B cell (primary cell): ENCODE results near the gene SWT1. TPM values are rescaled to one million over a fixed set of nuclear protein-coding genes. Genes with fewer than 3 reads are reported as not detected.
"Not testable (repeated sequence)": the region's sequence is repeated elsewhere in the genome, so short reads cannot be mapped to it uniquely, and the experiment has no call there.

Experiments
- ATAC-seq: fragments of 200-7000 bp; cut with Tn5 transposase; one replicate; pipeline ENCODE4 v1.10.0; 2021; ENCODE audit warnings: low read depth, mild to moderate bottlenecking, moderate number of reproducible peaks, moderate library complexity
- CTCF ChIA-PET: fragments of 350-600 bp; sonication (Branson Sonifier 250); formaldehyde crosslinking; loops from one replicate; lab custom pipeline; 2021; ENCODE audit warnings: antibody characterized with exemption, inconsistent platforms; lab: Charles Lee
- POLR2A ChIA-PET: fragments of 350-600 bp; sonication (Branson Sonifier 250); formaldehyde crosslinking; loops from one replicate; lab custom pipeline; 2021; ENCODE audit warnings: antibody characterized with exemption; lab: Charles Lee
- DNase-seq: peaks from one replicate; pipeline ENCODE4 v3.0.0; 2013
- H2AFZ ChIP-seq: 2 replicates; pipeline ENCODE4 v1.6.1; 2012; ENCODE audit warnings: mild to moderate bottlenecking, low read depth, low read length; ENCODE audit not compliant: insufficient read depth, poor library complexity, severe bottlenecking
- H3K27ac ChIP-seq, 2 donors: 1 replicate in 1 of 2; 2 replicates in 1 of 2; pipeline ENCODE4 v1.5.1; 2012 to 2013; ENCODE audit warnings: low read length in 2 of 2, mild to moderate bottlenecking in 2 of 2, moderate library complexity in 1 of 2
- H3K27me3 ChIP-seq, 4 experiments: fragments of 200-600 bp in 1 of 4; sonication (generic) in 1 of 4; replicated peaks in 1 of 4; 1 replicate in 2 of 4; 2 replicates in 2 of 4; pipeline versions ENCODE4 v1.6.1 to v1.7.0; 2013 to 2016; ENCODE audit warnings: low read length in 3 of 4, mild to moderate bottlenecking in 2 of 4, mixed read lengths in 1 of 4, moderate library complexity in 1 of 4; ENCODE audit not compliant: insufficient read depth in 4 of 4, control insufficient read depth in 3 of 4; ENCODE audit errors: control extremely low read depth in 1 of 4
- H3K36me3 ChIP-seq, 2 experiments: replicated peaks in 1 of 2; 1 replicate in 1 of 2; 2 replicates in 1 of 2; pipeline versions ENCODE4 v1.6.1 to v1.7.1; 2013; ENCODE audit warnings: low read length in 1 of 2; ENCODE audit not compliant: insufficient read depth in 2 of 2, control insufficient read depth in 1 of 2; ENCODE audit errors: control extremely low read depth in 1 of 2, extremely low read depth in 1 of 2
- H3K4me1 ChIP-seq, 2 donors: fragments of 200-600 bp in 1 of 2; sonication (generic) in 1 of 2; 1 replicate in 1 of 2; 2 replicates in 1 of 2; pipeline versions ENCODE4 v1.5.1 to v1.6.1; 2013 to 2017; ENCODE audit warnings: low read length in 2 of 2; ENCODE audit not compliant: control insufficient read depth in 2 of 2, insufficient read depth in 2 of 2
- H3K4me2 ChIP-seq: replicated peaks from 2 replicates; pipeline ENCODE3; 2012; ENCODE audit warnings: mild to moderate bottlenecking, low read depth, low read length; ENCODE audit not compliant: poor library complexity, severe bottlenecking
- H3K4me3 ChIP-seq, 5 experiments: fragments of 200-600 bp in 1 of 5; sonication (generic) in 1 of 5; 1 replicate in 3 of 5; 2 replicates in 2 of 5; pipeline versions ENCODE4 v1.5.1 to v1.7.0; 2011 to 2016; ENCODE audit warnings: low read length in 4 of 5, mild to moderate bottlenecking in 4 of 5, low read depth in 2 of 5, control low read depth in 1 of 5, moderate library complexity in 1 of 5; ENCODE audit not compliant: insufficient read depth in 1 of 5; ENCODE audit errors: control extremely low read depth in 1 of 5, extremely low read depth in 1 of 5
- H3K79me2 ChIP-seq: fragments of 200-600 bp; sonication (generic); one replicate; pipeline ENCODE4 v1.6.0; 2016; ENCODE audit warnings: low read length; ENCODE audit not compliant: control insufficient read depth, insufficient read depth
- H3K9ac ChIP-seq: fragments of 200-600 bp; sonication (generic); 2 replicates; pipeline ENCODE4 v1.6.1; 2017; ENCODE audit warnings: mild to moderate bottlenecking, low read length, moderate library complexity
- H3K9me3 ChIP-seq, 3 donors: one replicate each; pipeline versions ENCODE4 v1.6.1 to v1.7.1; 2013; ENCODE audit warnings: low read length in 2 of 3; ENCODE audit not compliant: control insufficient read depth in 2 of 3, insufficient read depth in 1 of 3; ENCODE audit errors: control extremely low read depth in 1 of 3
- H4K20me1 ChIP-seq: 2 replicates; pipeline ENCODE4 v1.6.0; 2012; ENCODE audit warnings: mild to moderate bottlenecking, low read length; ENCODE audit not compliant: insufficient read depth, control insufficient read depth, poor library complexity, severe bottlenecking
- H3K27ac Mint-ChIP-seq: one replicate; pipeline ENCODE4 v1.8.0; 2021; ENCODE audit warnings: mixed read lengths
- H3K27me3 Mint-ChIP-seq: one replicate; pipeline ENCODE4 v1.8.0; 2021; ENCODE audit warnings: mixed read lengths
- H3K4me1 Mint-ChIP-seq: one replicate; pipeline ENCODE4 v1.8.0; 2021; ENCODE audit warnings: mixed read lengths
- H3K4me3 Mint-ChIP-seq: one replicate; pipeline ENCODE4 v1.8.0; 2021; ENCODE audit warnings: mixed read lengths
- H3K9me3 Mint-ChIP-seq: one replicate; pipeline ENCODE4 v1.8.0; 2022; ENCODE audit warnings: mixed read lengths; ENCODE audit not compliant: insufficient read depth
- EZH2 ChIP-seq: IDR thresholded peaks from 2 replicates; pipeline ENCODE4 v1.6.1; 2012; ENCODE audit warnings: borderline replicate concordance, low read depth, mild to moderate bottlenecking, moderate library complexity, low read length; ENCODE audit not compliant: insufficient read depth, poor library complexity, severe bottlenecking
- WGBS: methylation state at CpG from one replicate; pipeline ENCODE4 v1.1.5; 2013; ENCODE audit warnings: missing lambda C conversion rate; ENCODE audit not compliant: insufficient coverage; 5-methylcytosine and 5-hydroxymethylcytosine counted together
- intact Hi-C: fragments of 100-400 bp; cut with micrococcal nuclease; formaldehyde crosslinking; loops from one replicate; pipeline ENCODE4 v1.10.0; 2022
- polyA plus RNA-seq: library from polyadenylated mRNA; depleted of rRNA; stranded (reverse); fragments of >200 nt; gene quantifications from 2 replicates; pipeline ENCODE4 v1.2.3, GENCODE V29; 2012
- total RNA-seq, 2 donors: library from RNA; stranded (reverse); fragments of 120-200 nt in 1 of 2; gene quantifications; 1 replicate in 1 of 2; 2 replicates in 1 of 2; pipeline versions ENCODE4 v1.2.3 to v1.2.4, GENCODE V29; 2013 to 2022
- TF ChIP-seq, protein P1 (sequence below): fragments of 200-600 bp; IDR thresholded peaks from one replicate; pipeline ENCODE4 v1.8.0; 2022; ENCODE audit warnings: antibody characterized with exemption, mild to moderate bottlenecking

SWT1 gene
- total and polyA plus RNA-seq, 2 donors (not counting 1 experiment from before 2014, with no cell fraction given): 2.1 to 8.5 TPM

DNA sequence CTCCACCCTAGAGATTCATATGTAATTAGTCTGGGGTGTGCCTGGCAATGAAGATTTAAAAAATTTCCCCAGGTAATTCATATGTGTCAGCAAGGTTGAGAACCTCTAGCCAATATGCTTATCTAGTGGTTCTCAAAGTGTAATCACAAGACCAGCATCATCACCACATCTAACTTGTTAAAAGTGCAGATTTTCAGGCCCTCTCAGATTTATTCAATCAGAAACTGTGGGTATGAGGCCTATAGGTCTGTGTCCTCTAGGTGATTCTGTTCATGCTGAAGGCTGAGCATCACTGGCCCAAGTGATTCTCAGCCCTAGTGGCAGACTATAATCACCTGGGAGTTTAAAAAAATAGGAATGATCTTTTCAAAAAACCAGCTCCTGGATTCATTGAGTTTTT, 75.9 kb downstream of the SWT1 start:
- H3K9me3 Mint-ChIP-seq: no peaks in the 10 kb centered on the region
- Histone ChIP-seq H3K9ac (no peak overlapping the region), H3K79me2 (no peaks in the 10 kb centered on the region), H2AFZ (no peak overlapping the region), H3K27ac (no peak overlapping the region), H3K4me3 (no peak overlapping the region), H3K36me3 (peaks cover 0 to 12% of the 10 kb centered on the region in 2 experiments), H3K4me2 (no peak overlapping the region), H3K9me3 (no peaks in the 10 kb centered on the region), H4K20me1 (no peaks in the 10 kb centered on the region), H3K4me1 (no peaks in the 10 kb centered on the region), H3K27me3 (no peaks in the 10 kb centered on the region)
- H3K27me3 Mint-ChIP-seq: no peaks in the 10 kb centered on the region
- CTCF ChIA-PET: no interaction called here
- intact Hi-C loops: no loop called here
- POLR2A ChIA-PET: no interaction called here
- no peaks in the 10 kb centered on the region for H3K4me1 Mint-ChIP-seq
- H3K27ac Mint-ChIP-seq: no peak overlapping the region
- ATAC-seq (no peak), DNase-seq (no peak)
- TF ChIP-seq EZH2: no peak
- TF ChIP-seq, protein P1, sequence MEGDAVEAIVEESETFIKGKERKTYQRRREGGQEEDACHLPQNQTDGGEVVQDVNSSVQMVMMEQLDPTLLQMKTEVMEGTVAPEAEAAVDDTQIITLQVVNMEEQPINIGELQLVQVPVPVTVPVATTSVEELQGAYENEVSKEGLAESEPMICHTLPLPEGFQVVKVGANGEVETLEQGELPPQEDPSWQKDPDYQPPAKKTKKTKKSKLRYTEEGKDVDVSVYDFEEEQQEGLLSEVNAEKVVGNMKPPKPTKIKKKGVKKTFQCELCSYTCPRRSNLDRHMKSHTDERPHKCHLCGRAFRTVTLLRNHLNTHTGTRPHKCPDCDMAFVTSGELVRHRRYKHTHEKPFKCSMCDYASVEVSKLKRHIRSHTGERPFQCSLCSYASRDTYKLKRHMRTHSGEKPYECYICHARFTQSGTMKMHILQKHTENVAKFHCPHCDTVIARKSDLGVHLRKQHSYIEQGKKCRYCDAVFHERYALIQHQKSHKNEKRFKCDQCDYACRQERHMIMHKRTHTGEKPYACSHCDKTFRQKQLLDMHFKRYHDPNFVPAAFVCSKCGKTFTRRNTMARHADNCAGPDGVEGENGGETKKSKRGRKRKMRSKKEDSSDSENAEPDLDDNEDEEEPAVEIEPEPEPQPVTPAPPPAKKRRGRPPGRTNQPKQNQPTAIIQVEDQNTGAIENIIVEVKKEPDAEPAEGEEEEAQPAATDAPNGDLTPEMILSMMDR: no peak
- no peak overlapping the region for H3K4me3 Mint-ChIP-seq

GRCh38 chr1:185234183-185234582, 77.2 kb downstream of the SWT1 start:
- H3K27ac Mint-ChIP-seq, H3K9ac ChIP-seq, intact Hi-C loops, DNase-seq, H3K4me3 Mint-ChIP-seq, H4K20me1 ChIP-seq, CTCF ChIA-PET, H3K27me3 Mint-ChIP-seq, H3K27me3 ChIP-seq, H3K4me2 ChIP-seq, H3K9me3 ChIP-seq, H3K9me3 Mint-ChIP-seq, H3K79me2 ChIP-seq, H3K4me1 Mint-ChIP-seq, H3K4me1 ChIP-seq, POLR2A ChIA-PET, H3K27ac ChIP-seq, ATAC-seq, H2AFZ ChIP-seq, H3K4me3 ChIP-seq: not testable (repeated sequence)
- no CpG with 5 or more reads among the region's 1 CpG for WGBS
- H3K36me3 ChIP-seq: peaks cover 0 to 12% of the 10 kb centered on the region in 2 experiments

DNA sequence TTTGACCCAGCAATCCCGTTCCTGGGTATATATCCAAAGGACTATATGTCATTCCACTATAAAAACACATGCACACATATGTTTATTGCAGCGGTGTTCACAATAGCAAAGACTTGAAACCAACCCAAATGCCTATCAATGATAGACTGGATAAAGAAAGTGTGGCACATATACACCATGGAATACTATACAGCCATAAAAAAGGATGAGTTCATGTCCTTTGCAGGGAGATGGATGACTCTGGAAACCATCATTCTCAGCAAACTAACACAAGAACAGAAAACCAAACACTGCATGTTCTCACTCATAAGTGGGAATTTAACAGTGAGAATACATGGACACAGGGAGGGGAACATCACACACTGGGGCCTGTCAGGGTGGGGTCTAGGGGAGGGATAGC, 80.2 kb downstream of the SWT1 start:
- H2AFZ ChIP-seq, H3K4me1 Mint-ChIP-seq, H4K20me1 ChIP-seq, H3K27ac Mint-ChIP-seq, DNase-seq, H3K9me3 ChIP-seq, H3K79me2 ChIP-seq, H3K27me3 ChIP-seq, H3K27me3 Mint-ChIP-seq, H3K4me1 ChIP-seq, H3K36me3 ChIP-seq, H3K4me3 ChIP-seq, H3K27ac ChIP-seq, H3K4me2 ChIP-seq, H3K9ac ChIP-seq, POLR2A ChIA-PET, ATAC-seq, H3K4me3 Mint-ChIP-seq, H3K9me3 Mint-ChIP-seq: not testable (repeated sequence)
- CTCF ChIA-PET: interaction anchor here (0.6 kb wide), 2 partner anchors 39 to 458 kb away, joined by 3 read pairs; no protein-coding TSS in a partner anchor
- intact Hi-C loops: loop anchor here (5.0 kb wide), 1 partner anchor 435 kb away; no protein-coding TSS in a partner anchor
- 80% methylated on average over 1 of the region's 2 CpGs for WGBS
